Neutrophil (primary cell): ENCODE data around the gene TYSND1.

Experiments
- H3K27ac ChIP-seq: fragments of 200-600 bp; sonication (generic); 2 replicates; pipeline ENCODE4 v1.5.1; 2016; ENCODE audit warnings: mild to moderate bottlenecking, moderate library complexity
- H3K27me3 ChIP-seq: fragments of 200-600 bp; sonication (generic); 2 replicates; pipeline ENCODE4 v1.6.0; 2016; ENCODE audit warnings: mild to moderate bottlenecking
- H3K36me3 ChIP-seq: fragments of 200-600 bp; sonication (generic); 2 replicates; pipeline ENCODE4 v1.5.1; 2017
- H3K4me1 ChIP-seq, 2 experiments: fragments of 200-600 bp in 1 of 2; sonication (generic) in 1 of 2; 1 replicate in 1 of 2; 2 replicates in 1 of 2; pipeline versions ENCODE4 v1.5.1 to v1.6.1; 2013 to 2016; ENCODE audit warnings: low read depth in 1 of 2, low read length in 1 of 2, mild to moderate bottlenecking in 1 of 2, moderate library complexity in 1 of 2; ENCODE audit not compliant: control insufficient read depth in 1 of 2, insufficient read depth in 1 of 2
- H3K4me3 ChIP-seq, 2 experiments: fragments of 200-600 bp in 1 of 2; sonication (generic) in 1 of 2; 1 replicate in 1 of 2; 2 replicates in 1 of 2; pipeline ENCODE4 v1.5.1; 2013 to 2016; ENCODE audit warnings: low read depth in 1 of 2, low read length in 1 of 2, mild to moderate bottlenecking in 1 of 2, moderate library complexity in 1 of 2
- H3K9me3 ChIP-seq: fragments of 200-600 bp; sonication (generic); 2 replicates; pipeline ENCODE4 v1.5.1; 2016
- TF ChIP-seq, protein P1 (sequence below): fragments of 200-600 bp; sonication (generic); IDR thresholded peaks from 2 replicates; pipeline ENCODE4 v1.5.1; 2016; ENCODE audit warnings: antibody characterized with exemption

TYSND1 gene

DNA sequence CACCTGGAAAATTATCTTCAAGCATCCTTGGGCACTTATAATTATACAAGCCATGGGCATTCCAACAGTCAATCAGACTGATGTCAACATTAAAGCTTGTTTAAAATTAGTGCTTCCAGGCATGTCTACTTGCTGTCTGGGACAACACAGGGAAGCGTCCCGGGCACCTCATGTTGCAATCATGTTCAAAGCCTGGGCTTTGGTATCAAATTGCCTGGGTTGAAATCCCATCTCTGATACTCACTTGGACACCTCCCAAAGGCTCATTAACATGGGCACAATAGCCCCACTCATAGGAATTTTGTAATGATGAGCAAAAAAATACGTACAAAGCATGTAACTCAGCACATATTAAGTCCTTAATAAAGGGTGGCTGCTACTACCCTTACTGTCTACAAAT, 28.3 kb downstream of the TYSND1 start:
- TF ChIP-seq, protein P1, sequence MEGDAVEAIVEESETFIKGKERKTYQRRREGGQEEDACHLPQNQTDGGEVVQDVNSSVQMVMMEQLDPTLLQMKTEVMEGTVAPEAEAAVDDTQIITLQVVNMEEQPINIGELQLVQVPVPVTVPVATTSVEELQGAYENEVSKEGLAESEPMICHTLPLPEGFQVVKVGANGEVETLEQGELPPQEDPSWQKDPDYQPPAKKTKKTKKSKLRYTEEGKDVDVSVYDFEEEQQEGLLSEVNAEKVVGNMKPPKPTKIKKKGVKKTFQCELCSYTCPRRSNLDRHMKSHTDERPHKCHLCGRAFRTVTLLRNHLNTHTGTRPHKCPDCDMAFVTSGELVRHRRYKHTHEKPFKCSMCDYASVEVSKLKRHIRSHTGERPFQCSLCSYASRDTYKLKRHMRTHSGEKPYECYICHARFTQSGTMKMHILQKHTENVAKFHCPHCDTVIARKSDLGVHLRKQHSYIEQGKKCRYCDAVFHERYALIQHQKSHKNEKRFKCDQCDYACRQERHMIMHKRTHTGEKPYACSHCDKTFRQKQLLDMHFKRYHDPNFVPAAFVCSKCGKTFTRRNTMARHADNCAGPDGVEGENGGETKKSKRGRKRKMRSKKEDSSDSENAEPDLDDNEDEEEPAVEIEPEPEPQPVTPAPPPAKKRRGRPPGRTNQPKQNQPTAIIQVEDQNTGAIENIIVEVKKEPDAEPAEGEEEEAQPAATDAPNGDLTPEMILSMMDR = no peak
- Histone ChIP-seq H3K4me1 (no peaks in the 10 kb centered on the region), H3K27me3 (no peaks in the 10 kb centered on the region), H3K9me3 (no peaks in the 10 kb centered on the region), H3K4me3 (no peak overlapping the region), H3K27ac (no peak overlapping the region), H3K36me3 (no peaks in the 10 kb centered on the region)

DNA sequence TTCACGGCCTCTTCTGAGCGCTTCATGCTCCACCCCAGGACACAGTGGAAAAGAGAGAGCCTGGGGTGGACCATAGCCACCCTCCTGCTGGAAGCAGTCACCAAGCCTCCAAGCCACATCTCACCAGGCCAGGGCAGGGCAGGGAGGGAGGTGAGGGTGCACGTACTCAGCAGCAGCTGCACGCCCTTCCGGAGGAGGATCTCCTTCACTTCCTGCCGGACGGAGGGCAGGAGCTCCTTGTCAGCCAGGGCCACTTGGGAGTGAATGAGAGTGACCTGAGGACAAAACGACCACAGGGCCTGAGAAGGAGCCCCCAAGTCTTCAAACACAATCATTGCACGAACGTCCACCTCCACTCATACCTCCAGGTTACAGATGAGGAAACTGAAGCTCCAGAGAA, 28.9 kb downstream of the TYSND1 start:
- H3K27ac ChIP-seq = no peak overlapping the region
- TF ChIP-seq, protein P1 = no peak
- H3K27me3 ChIP-seq = no peaks in the 10 kb centered on the region
- no peaks in the 10 kb centered on the region for H3K4me1 ChIP-seq
- no peak overlapping the region for H3K4me3 ChIP-seq
- H3K36me3 ChIP-seq = no peaks in the 10 kb centered on the region
- no peaks in the 10 kb centered on the region for H3K9me3 ChIP-seq

DNA sequence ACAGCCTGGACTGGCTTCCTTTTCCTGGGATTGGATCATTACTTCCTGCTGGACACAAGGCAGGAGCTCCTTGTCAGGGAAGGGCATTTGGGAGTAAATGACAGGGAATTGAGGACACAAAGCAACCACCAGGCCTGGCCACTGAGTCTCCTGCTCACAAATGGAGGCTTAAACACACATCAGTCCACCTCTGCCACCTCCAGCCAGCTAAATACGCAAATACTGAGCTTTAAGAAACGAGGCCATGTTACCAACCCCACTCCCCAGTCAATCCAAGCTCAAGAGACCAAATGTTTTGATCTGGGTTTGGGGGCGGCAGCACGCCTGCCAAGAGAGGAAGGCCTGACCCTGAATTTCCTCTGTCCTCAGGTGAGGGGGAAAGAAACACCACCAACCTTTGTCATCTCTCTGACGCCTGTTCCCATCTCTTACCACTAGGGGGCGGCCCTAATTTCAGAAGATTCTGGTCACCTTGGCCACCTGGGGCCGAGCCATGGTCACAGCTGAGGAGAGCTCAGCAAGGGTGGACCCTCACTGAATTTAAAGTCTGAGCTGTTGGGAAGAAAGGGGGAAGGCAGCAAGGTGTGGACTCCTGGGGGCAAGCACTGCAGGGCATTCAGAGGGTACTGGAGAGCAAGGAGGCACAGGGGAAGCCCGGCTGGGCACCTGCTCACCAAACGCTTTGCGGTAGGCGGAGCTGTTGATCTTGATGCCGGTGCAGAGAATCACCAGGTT, 30.4 kb downstream of the TYSND1 start:
- TF ChIP-seq, protein P1 = peak; percentile 81
- Histone ChIP-seq H3K36me3 (no peaks in the 10 kb centered on the region), H3K9me3 (no peaks in the 10 kb centered on the region), H3K27me3 (no peaks in the 10 kb centered on the region), H3K4me3 (no peak overlapping the region), H3K27ac (no peak overlapping the region), H3K4me1 (no peaks in the 10 kb centered on the region)

DNA sequence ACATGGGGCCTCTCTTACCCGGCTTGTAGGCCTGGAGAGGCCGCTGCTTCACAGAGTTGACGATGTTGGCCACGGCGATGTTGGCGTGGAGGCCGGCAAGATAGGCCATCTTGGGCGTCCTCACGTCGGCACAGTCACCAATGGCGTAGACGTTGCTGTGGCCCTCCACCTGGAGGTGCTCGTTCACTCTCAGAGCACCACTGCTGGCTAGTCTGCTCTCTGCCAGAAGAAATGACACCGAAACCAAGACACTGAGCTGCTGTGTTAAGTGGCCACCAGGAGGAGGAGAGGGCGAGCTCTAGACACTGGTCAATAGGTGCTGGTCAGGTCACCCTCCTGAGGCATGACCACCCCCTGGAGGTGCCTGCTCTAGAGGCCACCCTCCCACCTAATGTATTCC, 31.6 kb downstream of the TYSND1 start:
- Histone ChIP-seq H3K4me3 (no peak overlapping the region), H3K27me3 (no peaks in the 10 kb centered on the region), H3K36me3 (no peaks in the 10 kb centered on the region), H3K27ac (no peak overlapping the region), H3K4me1 (no peaks in the 10 kb centered on the region), H3K9me3 (no peaks in the 10 kb centered on the region)
- TF ChIP-seq, protein P1 = no peak

DNA sequence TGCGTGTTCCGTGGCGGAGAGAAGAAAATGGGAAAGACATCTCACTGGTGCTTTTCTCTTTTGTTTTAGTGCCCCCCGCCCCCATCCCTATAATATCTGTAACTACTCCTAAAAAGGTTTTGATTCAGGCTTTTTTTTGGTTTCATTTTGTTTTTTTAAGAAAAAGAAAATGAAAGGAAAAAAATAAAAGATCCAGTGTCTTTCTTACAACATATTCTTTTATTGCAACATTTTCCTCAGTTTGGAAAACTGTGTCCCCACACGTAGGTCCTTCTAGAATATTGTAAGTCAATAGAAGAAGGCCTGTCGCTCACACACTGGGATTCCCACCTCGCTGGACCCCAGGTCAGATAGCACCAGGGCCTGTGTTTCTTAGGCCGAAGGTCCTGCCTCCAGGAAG, 34.4 kb downstream of the TYSND1 start:
- no peaks in the 10 kb centered on the region for H3K36me3 ChIP-seq

More for the DNA sequence above, 34.4 kb downstream of the TYSND1 start:
- Histone ChIP-seq H3K4me3 (no peak overlapping the region), H3K27ac (no peak overlapping the region), H3K4me1 (no peaks in the 10 kb centered on the region), H3K9me3 (no peaks in the 10 kb centered on the region), H3K27me3 (no peaks in the 10 kb centered on the region)
- TF ChIP-seq, protein P1 = no peak
